Lower leg skin (tissue), 3 donors: ENCODE results near the gene MRPL36.

Experiments
- POLR2A ChIP-seq, 2 donors: fragments of 450-650 bp; IDR thresholded peaks; one replicate each; pipeline ENCODE4 v1.6.1; 2016 to 2017; ENCODE audit warnings: antibody characterized with exemption in 2 of 2, mild to moderate bottlenecking in 1 of 2, moderate library complexity in 1 of 2
- TF ChIP-seq, protein P1 (sequence below), 3 donors: fragments of 450-650 bp; IDR thresholded peaks; one replicate each; pipeline ENCODE4 v1.5.1; 2016; ENCODE audit warnings: antibody characterized with exemption in 3 of 3, mild to moderate bottlenecking in 3 of 3, moderate library complexity in 2 of 3

DNA sequence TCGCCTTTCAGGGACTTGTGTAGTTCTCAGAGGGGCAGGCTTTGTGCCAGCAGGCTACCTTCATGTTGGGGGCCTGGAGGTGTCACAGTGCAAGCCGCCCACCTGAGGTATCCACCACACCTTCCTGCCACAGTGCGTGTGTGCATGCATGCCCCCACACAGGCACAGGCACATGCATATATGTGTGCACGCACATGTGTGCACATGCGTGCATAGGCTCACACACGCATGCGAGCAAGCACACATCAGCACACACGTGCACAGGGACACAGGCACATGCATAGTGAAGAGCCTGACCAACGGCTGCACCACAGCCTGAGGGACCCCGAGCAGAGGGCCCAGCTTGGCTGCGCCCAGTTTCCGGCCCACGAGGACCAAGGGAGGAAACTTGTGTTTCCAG, 46.9 kb upstream of the MRPL36 start:
- TF ChIP-seq POLR2A (IDR thresholded peaks at IDR 0.05) = no peak
- TF ChIP-seq, protein P1, sequence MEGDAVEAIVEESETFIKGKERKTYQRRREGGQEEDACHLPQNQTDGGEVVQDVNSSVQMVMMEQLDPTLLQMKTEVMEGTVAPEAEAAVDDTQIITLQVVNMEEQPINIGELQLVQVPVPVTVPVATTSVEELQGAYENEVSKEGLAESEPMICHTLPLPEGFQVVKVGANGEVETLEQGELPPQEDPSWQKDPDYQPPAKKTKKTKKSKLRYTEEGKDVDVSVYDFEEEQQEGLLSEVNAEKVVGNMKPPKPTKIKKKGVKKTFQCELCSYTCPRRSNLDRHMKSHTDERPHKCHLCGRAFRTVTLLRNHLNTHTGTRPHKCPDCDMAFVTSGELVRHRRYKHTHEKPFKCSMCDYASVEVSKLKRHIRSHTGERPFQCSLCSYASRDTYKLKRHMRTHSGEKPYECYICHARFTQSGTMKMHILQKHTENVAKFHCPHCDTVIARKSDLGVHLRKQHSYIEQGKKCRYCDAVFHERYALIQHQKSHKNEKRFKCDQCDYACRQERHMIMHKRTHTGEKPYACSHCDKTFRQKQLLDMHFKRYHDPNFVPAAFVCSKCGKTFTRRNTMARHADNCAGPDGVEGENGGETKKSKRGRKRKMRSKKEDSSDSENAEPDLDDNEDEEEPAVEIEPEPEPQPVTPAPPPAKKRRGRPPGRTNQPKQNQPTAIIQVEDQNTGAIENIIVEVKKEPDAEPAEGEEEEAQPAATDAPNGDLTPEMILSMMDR (IDR thresholded peaks at IDR 0.05) = no peak
